Neural progenitor cell (in vitro differentiated cells): Measurements from ENCODE around the gene CYP2B6. TPM values are rescaled to one million over a fixed set of nuclear protein-coding genes. Genes with fewer than 3 reads are reported as not detected.

ENCODE experiments used
- DNase-seq: peaks from one replicate; pipeline ENCODE4 v3.0.0-alpha.2; 2016; ENCODE audit warnings: low spot score
- H2AFZ ChIP-seq: fragments of 200-600 bp; sonication (generic); replicated peaks from 2 replicates; pipeline ENCODE4 v1.6.1; 2016; ENCODE audit warnings: antibody characterized with exemption
- H3F3A ChIP-seq: fragments of 200-600 bp; sonication (generic); 2 replicates; pipeline ENCODE4 v1.6.1; 2016; ENCODE audit warnings: antibody characterized with exemption, low read depth
- H3K27ac ChIP-seq: fragments of 200-600 bp; sonication (generic); 2 replicates; pipeline ENCODE4 v1.5.1; 2016; ENCODE audit warnings: mild to moderate bottlenecking
- H3K27me3 ChIP-seq: fragments of 200-600 bp; sonication (generic); 2 replicates; pipeline ENCODE4 v1.6.1; 2016; ENCODE audit warnings: mild to moderate bottlenecking, moderate library complexity
- H3K36me3 ChIP-seq: fragments of 200-600 bp; sonication (generic); 2 replicates; pipeline ENCODE4 v1.5.1; 2016
- H3K4me1 ChIP-seq: fragments of 200-600 bp; sonication (generic); 2 replicates; pipeline ENCODE4 v1.6.1; 2016; ENCODE audit warnings: mixed run types
- H3K4me2 ChIP-seq: fragments of 200-600 bp; sonication (generic); 2 replicates; pipeline ENCODE4 v1.6.1; 2016
- H3K4me3 ChIP-seq: fragments of 200-600 bp; sonication (generic); 2 replicates; pipeline ENCODE4 v1.5.1; 2016
- H3K79me2 ChIP-seq: fragments of 200-600 bp; sonication (generic); 2 replicates; pipeline ENCODE4 v1.6.1; 2016; ENCODE audit warnings: low read depth
- H3K9ac ChIP-seq: fragments of 200-600 bp; sonication (generic); 2 replicates; pipeline ENCODE4 v1.6.1; 2016
- H3K9me3 ChIP-seq: fragments of 200-600 bp; sonication (generic); 2 replicates; pipeline ENCODE4 v1.5.1; 2016; ENCODE audit warnings: low read depth
- H4K20me1 ChIP-seq: fragments of 200-600 bp; sonication (generic); 2 replicates; pipeline ENCODE4 v1.6.1; 2016; ENCODE audit warnings: low read depth
- H3K27ac Mint-ChIP-seq: 3 replicates; pipeline ENCODE4 v1.8.0; 2021; ENCODE audit warnings: mixed read lengths
- H3K27me3 Mint-ChIP-seq: 2 replicates; pipeline ENCODE4 v1.8.0; 2022; ENCODE audit warnings: low read depth, mild to moderate bottlenecking, inconsistent platforms, moderate library complexity, mixed read lengths; ENCODE audit not compliant: insufficient read depth
- H3K36me3 Mint-ChIP-seq: 3 replicates; pipeline ENCODE4 v1.8.0; 2021; ENCODE audit warnings: mixed read lengths
- H3K4me1 Mint-ChIP-seq: 3 replicates; pipeline ENCODE4 v1.8.0; 2021; ENCODE audit warnings: mixed read lengths
- H3K4me3 Mint-ChIP-seq: 3 replicates; pipeline ENCODE4 v1.8.0; 2021; ENCODE audit warnings: mild to moderate bottlenecking, moderate library complexity, mixed read lengths
- H3K9me3 Mint-ChIP-seq: 3 replicates; pipeline ENCODE4 v1.8.0; 2020; ENCODE audit warnings: mixed read lengths
- EZH2 ChIP-seq: fragments of 200-600 bp; sonication (generic); IDR thresholded peaks from 2 replicates; pipeline ENCODE4 v1.6.1; 2017; ENCODE audit warnings: antibody characterized with exemption, mild to moderate bottlenecking, moderate library complexity
- EZH2phosphoT487 ChIP-seq: fragments of 200-600 bp; sonication (generic); IDR thresholded peaks from 2 replicates; pipeline ENCODE4 v1.6.1; 2017; ENCODE audit warnings: antibody characterized with exemption
- total RNA-seq: library from RNA; depleted of rRNA; stranded (reverse); fragments of >200 nt; gene quantifications from 2 replicates; pipeline ENCODE4 v1.2.3, GENCODE V29; 2015; ENCODE audit warnings: low replicate concordance
- TF ChIP-seq, protein P1 (sequence below): fragments of 200-600 bp; sonication (generic); IDR thresholded peaks from 2 replicates; pipeline ENCODE4 v1.5.1; 2017; ENCODE audit warnings: antibody characterized with exemption, mild to moderate bottlenecking

Gene CYP2B6
- total RNA-seq, 1 donor from 2014 or later = not detected

DNA sequence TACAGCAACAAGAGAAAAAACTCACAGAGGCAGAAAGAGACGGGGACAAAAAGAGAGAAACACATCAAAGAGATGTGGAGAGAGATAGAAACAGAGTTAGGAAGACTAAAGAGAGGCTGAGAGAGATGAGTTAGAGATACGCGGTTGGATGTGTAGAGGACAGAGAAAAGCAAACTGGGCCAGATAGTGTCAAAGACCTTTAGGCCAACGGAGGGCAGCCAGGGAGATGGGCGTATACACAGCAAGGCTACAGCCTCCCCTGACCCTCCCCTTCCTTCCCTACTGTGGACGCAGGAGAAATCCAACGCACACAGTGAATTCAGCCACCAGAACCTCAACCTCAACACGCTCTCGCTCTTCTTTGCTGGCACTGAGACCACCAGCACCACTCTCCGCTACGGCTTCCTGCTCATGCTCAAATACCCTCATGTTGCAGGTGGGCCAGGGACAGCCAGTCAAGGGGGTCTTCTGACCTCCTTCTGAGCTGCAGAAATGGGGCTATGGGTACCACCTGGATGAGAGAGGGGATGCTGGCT is 18.7 kb downstream of the CYP2B6 start:
- no peaks in the 10 kb centered on the region for H4K20me1 ChIP-seq
- H3K36me3 ChIP-seq = no peaks in the 10 kb centered on the region
- Mint-ChIP-seq H3K4me3 (no peak overlapping the region), H3K9me3 (no peaks in the 10 kb centered on the region), H3K27ac (no peak overlapping the region), H3K27me3 (peaks cover 18% of the 10 kb centered on the region), H3K4me1 (no peaks in the 10 kb centered on the region), H3K36me3 (no peaks in the 10 kb centered on the region)
- no peak overlapping the region for H3K27ac ChIP-seq
- no peak overlapping the region for H3K9ac ChIP-seq
- H3K4me1 ChIP-seq = no peaks in the 10 kb centered on the region
- H3K4me3 ChIP-seq = no peak overlapping the region
- no peak overlapping the region for H2AFZ ChIP-seq
- no peaks in the 10 kb centered on the region for H3K79me2 ChIP-seq
- no peaks in the 10 kb centered on the region for H3K9me3 ChIP-seq
- no peak for TF ChIP-seq EZH2
- no peak for TF ChIP-seq EZH2phosphoT487
- TF ChIP-seq, protein P1, sequence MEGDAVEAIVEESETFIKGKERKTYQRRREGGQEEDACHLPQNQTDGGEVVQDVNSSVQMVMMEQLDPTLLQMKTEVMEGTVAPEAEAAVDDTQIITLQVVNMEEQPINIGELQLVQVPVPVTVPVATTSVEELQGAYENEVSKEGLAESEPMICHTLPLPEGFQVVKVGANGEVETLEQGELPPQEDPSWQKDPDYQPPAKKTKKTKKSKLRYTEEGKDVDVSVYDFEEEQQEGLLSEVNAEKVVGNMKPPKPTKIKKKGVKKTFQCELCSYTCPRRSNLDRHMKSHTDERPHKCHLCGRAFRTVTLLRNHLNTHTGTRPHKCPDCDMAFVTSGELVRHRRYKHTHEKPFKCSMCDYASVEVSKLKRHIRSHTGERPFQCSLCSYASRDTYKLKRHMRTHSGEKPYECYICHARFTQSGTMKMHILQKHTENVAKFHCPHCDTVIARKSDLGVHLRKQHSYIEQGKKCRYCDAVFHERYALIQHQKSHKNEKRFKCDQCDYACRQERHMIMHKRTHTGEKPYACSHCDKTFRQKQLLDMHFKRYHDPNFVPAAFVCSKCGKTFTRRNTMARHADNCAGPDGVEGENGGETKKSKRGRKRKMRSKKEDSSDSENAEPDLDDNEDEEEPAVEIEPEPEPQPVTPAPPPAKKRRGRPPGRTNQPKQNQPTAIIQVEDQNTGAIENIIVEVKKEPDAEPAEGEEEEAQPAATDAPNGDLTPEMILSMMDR = no peak
- H3K27me3 ChIP-seq = no peaks in the 10 kb centered on the region
- DNase-seq = no peak
- no peaks in the 10 kb centered on the region for H3F3A ChIP-seq
- no peak overlapping the region for H3K4me2 ChIP-seq

DNA sequence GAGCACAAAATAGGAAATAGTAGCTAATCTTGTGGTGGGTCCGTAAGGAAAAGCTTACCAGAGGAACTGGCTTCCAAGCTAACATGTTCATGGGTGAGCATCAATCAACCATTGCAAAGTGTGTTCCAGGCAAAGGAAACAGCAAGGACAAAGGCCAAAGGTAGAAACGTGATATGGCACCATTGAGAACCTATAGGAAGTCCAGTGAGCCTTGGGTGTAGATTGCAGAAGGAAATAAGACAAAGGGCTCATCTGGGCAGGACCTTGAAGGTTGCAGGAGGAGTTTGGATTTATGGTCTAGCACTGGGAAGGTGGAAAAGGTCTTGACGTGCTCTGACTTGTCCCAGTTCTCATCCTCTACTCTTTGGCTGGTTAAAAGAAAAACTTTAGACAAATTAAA is 22.3 kb downstream of the CYP2B6 start:
- no peak for TF ChIP-seq EZH2phosphoT487
- TF ChIP-seq, protein P1 = no peak
- TF ChIP-seq EZH2 = no peak
- no peaks in the 10 kb centered on the region for H3K9me3 ChIP-seq
- H3K36me3 Mint-ChIP-seq = no peaks in the 10 kb centered on the region
- H3K27ac Mint-ChIP-seq = no peak overlapping the region
- H4K20me1 ChIP-seq = no peaks in the 10 kb centered on the region
- H3K9me3 Mint-ChIP-seq = no peaks in the 10 kb centered on the region
- H3K27me3 Mint-ChIP-seq = peaks cover 10% of the 10 kb centered on the region
- no peaks in the 10 kb centered on the region for H3K4me1 ChIP-seq
- no peaks in the 10 kb centered on the region for H3K36me3 ChIP-seq
- no peaks in the 10 kb centered on the region for H3K79me2 ChIP-seq
- H3K27me3 ChIP-seq = no peaks in the 10 kb centered on the region
- H2AFZ ChIP-seq = no peak overlapping the region
- DNase-seq = no peak
- no peaks in the 10 kb centered on the region for H3K4me1 Mint-ChIP-seq
- H3K4me3 ChIP-seq = no peak overlapping the region
- no peak overlapping the region for H3K9ac ChIP-seq
- H3F3A ChIP-seq = no peaks in the 10 kb centered on the region
- no peak overlapping the region for H3K27ac ChIP-seq
- H3K4me2 ChIP-seq = no peak overlapping the region
- H3K4me3 Mint-ChIP-seq = no peak overlapping the region

DNA sequence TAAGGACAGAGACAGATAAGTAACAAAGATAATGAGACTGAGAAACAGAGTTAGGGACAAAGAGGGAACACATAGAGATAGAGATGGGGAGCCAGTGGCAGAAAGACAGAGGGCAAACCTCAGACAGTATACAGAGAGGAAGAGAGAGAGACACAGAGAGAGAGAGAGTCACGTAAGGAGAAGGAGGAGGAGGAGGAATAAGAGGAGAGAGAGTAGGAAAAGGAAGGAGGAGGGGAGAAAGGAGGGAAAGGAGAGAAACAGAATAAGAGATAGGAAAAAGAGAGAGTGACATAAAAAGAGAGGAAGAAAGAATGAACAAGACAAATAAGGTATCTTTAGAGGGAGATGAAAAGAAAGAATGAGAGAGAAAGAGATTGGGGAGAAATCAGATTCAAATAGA is 23.6 kb downstream of the CYP2B6 start:
- Histone ChIP-seq H3K27me3 (no peaks in the 10 kb centered on the region), H3K36me3 (no peaks in the 10 kb centered on the region), H3K27ac (no peak overlapping the region), H2AFZ (no peak overlapping the region), H3F3A (no peaks in the 10 kb centered on the region), H3K79me2 (no peaks in the 10 kb centered on the region), H3K4me3 (no peak overlapping the region), H3K4me2 (no peak overlapping the region), H3K9ac (no peak overlapping the region), H4K20me1 (no peaks in the 10 kb centered on the region), H3K4me1 (no peaks in the 10 kb centered on the region), H3K9me3 (no peaks in the 10 kb centered on the region)
- Mint-ChIP-seq H3K36me3 (no peaks in the 10 kb centered on the region), H3K4me1 (no peaks in the 10 kb centered on the region), H3K27me3 (peaks cover 7% of the 10 kb centered on the region), H3K9me3 (no peaks in the 10 kb centered on the region), H3K27ac (no peak overlapping the region), H3K4me3 (no peak overlapping the region)
- TF ChIP-seq EZH2 (no peak), EZH2phosphoT487 (no peak)
- TF ChIP-seq, protein P1 = no peak
- DNase-seq = no peak
